DND-41 (cell line): ENCODE results near the gene ESRRA.

Experiments
- CTCF ChIP-seq: IDR thresholded peaks from 2 replicates; pipeline ENCODE4 v1.5.1; 2012; ENCODE audit warnings: borderline replicate concordance, low read length, moderate library complexity, mild to moderate bottlenecking; ENCODE audit not compliant: poor library complexity, severe bottlenecking; ENCODE audit errors: extremely low read depth
- EZH2 ChIP-seq: IDR thresholded peaks from 3 replicates; pipeline ENCODE4 v1.6.1; 2012; ENCODE audit warnings: borderline replicate concordance, low read depth, mild to moderate bottlenecking, moderate library complexity, low read length, inconsistent platforms; ENCODE audit not compliant: severe bottlenecking

DNA sequence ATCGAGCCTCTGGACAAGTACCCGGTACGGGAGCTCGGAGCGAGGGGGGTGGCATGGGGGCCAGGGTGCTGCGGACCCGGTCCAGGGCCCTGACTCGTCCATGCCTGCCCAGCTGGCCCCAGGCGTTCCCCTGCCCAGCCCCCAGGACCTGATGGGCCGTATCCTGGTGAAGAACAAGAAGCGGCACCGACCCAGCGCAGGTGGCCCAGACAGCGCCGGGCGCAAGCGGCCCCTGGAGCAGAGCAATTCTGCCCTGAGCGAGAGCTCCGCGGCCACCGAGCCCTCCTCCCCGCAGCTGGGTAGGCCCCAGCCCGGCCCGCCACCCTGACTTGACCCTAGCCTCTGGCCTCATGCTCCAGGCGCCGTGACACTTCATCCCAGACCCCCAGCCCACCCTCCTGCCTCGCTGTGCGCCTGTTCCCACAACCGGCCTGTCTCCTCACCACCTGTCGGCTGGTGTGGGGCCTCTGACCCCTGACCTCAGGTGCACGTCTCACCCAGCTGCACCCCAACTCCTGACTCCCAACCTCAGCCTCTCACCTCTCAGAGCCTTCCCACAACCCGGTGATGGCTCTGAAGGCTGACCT is 46.3 kb upstream of the ESRRA start:
- TF ChIP-seq CTCF = no peak
- no peak for TF ChIP-seq EZH2
